Prostate gland (tissue), 2 donors: ENCODE results near the gene ACYP2. TPM values are rescaled to one million over a fixed set of nuclear protein-coding genes. Genes with fewer than 3 reads are reported as not detected.

Experiments used
- DNase-seq: peaks from one replicate; pipeline ENCODE4 v3.0.0-alpha.2; 2019; ENCODE audit warnings: low spot score
- H3K27ac ChIP-seq, 2 donors: fragments of 200-600 bp; sonication (generic); 2 replicates each; pipeline ENCODE4 v1.5.1; 2017 to 2019
- H3K27me3 ChIP-seq: fragments of 200-600 bp; sonication (generic); replicated peaks from 2 replicates; pipeline ENCODE4 v1.5.1; 2019; ENCODE audit not compliant: insufficient read depth
- H3K36me3 ChIP-seq, 2 donors: fragments of 200-600 bp; sonication (generic); 1 replicate in 1 of 2; 2 replicates in 1 of 2; pipeline versions ENCODE4 v1.5.1 to v1.8.1; 2017 to 2019
- H3K4me1 ChIP-seq: fragments of 200-600 bp; sonication (generic); replicated peaks from 2 replicates; pipeline ENCODE4 v1.5.1; 2019
- H3K4me3 ChIP-seq, 2 donors: fragments of 200-600 bp; sonication (generic); 2 replicates each; pipeline ENCODE4 v1.5.1; 2017 to 2019
- H3K9me3 ChIP-seq: fragments of 200-600 bp; sonication (generic); 2 replicates; pipeline ENCODE4 v1.5.1; 2017
- CTCF ChIP-seq, 4 experiments: fragments of 200-600 bp in 2 of 4; fragments of 450-650 bp in 2 of 4; sonication (generic) in 2 of 4; IDR thresholded peaks; 1 replicate in 3 of 4; 2 replicates in 1 of 4; pipeline ENCODE4 v1.5.1; 2016 to 2019; ENCODE audit warnings: antibody characterized with exemption in 4 of 4, mild to moderate bottlenecking in 2 of 4, moderate library complexity in 2 of 4
- POLR2A ChIP-seq: fragments of 450-650 bp; IDR thresholded peaks from one replicate; pipeline ENCODE4 v1.6.1; 2016; ENCODE audit warnings: antibody characterized with exemption, mild to moderate bottlenecking
- POLR2AphosphoS5 ChIP-seq: sonication (generic); formaldehyde crosslinking; IDR thresholded peaks from one replicate; pipeline ENCODE4 v1.6.1; 2017; ENCODE audit warnings: antibody characterized with exemption
- WGBS: methylation state at CpG from one replicate; pipeline ENCODE4 v1.1.5; 2018; 5-methylcytosine and 5-hydroxymethylcytosine counted together
- intact Hi-C: fragments of 100-400 bp; cut with DNase I; formaldehyde crosslinking; loops from one replicate; pipeline ENCODE4 v1.14.2; 2022
- small RNA-seq, 2 donors: library from RNA; depleted of rRNA; stranded (forward); fragments of <200 nt; gene quantifications; one replicate each; pipeline ENCODE3, GENCODE V24; 2016
- total RNA-seq, 2 donors: library from RNA; depleted of rRNA; stranded (reverse); fragments of >200 nt; gene quantifications; one replicate each; pipeline ENCODE4 v1.1.0, GENCODE V29; 2016

Gene ACYP2
- total RNA-seq, 2 donors from 2014 or later, result 30.6 to 39.7 TPM

GRCh38 chr2:54347622-54348021 lies 232.2 kb downstream of the ACYP2 start:
- H3K27me3 ChIP-seq, result no peaks in the 10 kb centered on the region
- H3K36me3 ChIP-seq, result no peaks in the 10 kb centered on the region
- TF ChIP-seq POLR2AphosphoS5 (no peak), CTCF (IDR thresholded peaks at IDR 0.05) (no peak), POLR2A (no peak)
- no peak overlapping the region for H3K4me3 ChIP-seq
- 82% methylated on average over 3 of the region's 3 CpGs for WGBS
- no peaks in the 10 kb centered on the region for H3K9me3 ChIP-seq
- intact Hi-C loops, result no loop called here
- H3K27ac ChIP-seq, result no peak overlapping the region
- H3K4me1 ChIP-seq, result no peaks in the 10 kb centered on the region
- DNase-seq, result no peak

GRCh38 chr2:54348646-54349045 lies 233.2 kb downstream of the ACYP2 start:
- TF ChIP-seq POLR2AphosphoS5, result no peak
- no peak for TF ChIP-seq CTCF (IDR thresholded peaks at IDR 0.05)
- no peak for TF ChIP-seq POLR2A
- Histone ChIP-seq H3K27ac (no peak overlapping the region), H3K9me3 (no peaks in the 10 kb centered on the region), H3K4me3 (no peak overlapping the region), H3K27me3 (no peaks in the 10 kb centered on the region), H3K36me3 (no peaks in the 10 kb centered on the region), H3K4me1 (no peaks in the 10 kb centered on the region)
- no peak for DNase-seq
- intact Hi-C loops, result no loop called here
- WGBS, result 28% methylated on average over 2 of the region's 2 CpGs

GRCh38 chr2:54350426-54350825 lies 235.0 kb downstream of the ACYP2 start:
- Histone ChIP-seq H3K27ac (no peak overlapping the region), H3K36me3 (no peaks in the 10 kb centered on the region), H3K9me3 (no peaks in the 10 kb centered on the region), H3K27me3 (no peaks in the 10 kb centered on the region), H3K4me3 (no peak overlapping the region), H3K4me1 (no peaks in the 10 kb centered on the region)
- 55% methylated on average over 3 of the region's 3 CpGs for WGBS
- DNase-seq, result no peak
- intact Hi-C loops, result no loop called here
- TF ChIP-seq CTCF (IDR thresholded peaks at IDR 0.05) (no peak), POLR2A (no peak), POLR2AphosphoS5 (no peak)

GRCh38 chr2:54353216-54353615 lies 237.8 kb downstream of the ACYP2 start:
- 84% methylated on average over 5 of the region's 5 CpGs for WGBS
- H3K27ac ChIP-seq, result no peak overlapping the region
- H3K4me1 ChIP-seq, result no peaks in the 10 kb centered on the region
- H3K9me3 ChIP-seq, result no peaks in the 10 kb centered on the region
- DNase-seq, result no peak
- no peaks in the 10 kb centered on the region for H3K36me3 ChIP-seq
- intact Hi-C loops, result no loop called here
- H3K27me3 ChIP-seq, result no peaks in the 10 kb centered on the region
- no peak for TF ChIP-seq POLR2A
- no peak for TF ChIP-seq POLR2AphosphoS5
- TF ChIP-seq CTCF (IDR thresholded peaks at IDR 0.05), result no peak
- no peak overlapping the region for H3K4me3 ChIP-seq

Small RNAs within 50 kb of the gene (small RNA-seq; reads per million reads assigned to genes)
- 0 reads per million in 2 donors for gene RNU7-172P

Other genes starting within 250 kb of the ACYP2 start
- 10 to 100 TPM; 37.0 to 65.7 TPM for gene PSME4, start 144.6 kb upstream of the ACYP2 start, total RNA-seq
- gene TSPYL6, start 140.6 kb downstream of the ACYP2 start, total RNA-seq, result 10 to 100 TPM in 1 of 2 donors, not detected in 1; 16.8 TPM